ENCODE measurements around the gene TUBA4B. TPM values are rescaled to one million over a fixed set of nuclear protein-coding genes. Genes with fewer than 3 reads are reported as not detected.
A peak's percentile ranks its signal among the peaks of the same experiment; 100 is the strongest.

Gene TUBA4B
- polyA plus RNA-seq, 2 donors, result 0.02 TPM; not detected in 1

DNA sequence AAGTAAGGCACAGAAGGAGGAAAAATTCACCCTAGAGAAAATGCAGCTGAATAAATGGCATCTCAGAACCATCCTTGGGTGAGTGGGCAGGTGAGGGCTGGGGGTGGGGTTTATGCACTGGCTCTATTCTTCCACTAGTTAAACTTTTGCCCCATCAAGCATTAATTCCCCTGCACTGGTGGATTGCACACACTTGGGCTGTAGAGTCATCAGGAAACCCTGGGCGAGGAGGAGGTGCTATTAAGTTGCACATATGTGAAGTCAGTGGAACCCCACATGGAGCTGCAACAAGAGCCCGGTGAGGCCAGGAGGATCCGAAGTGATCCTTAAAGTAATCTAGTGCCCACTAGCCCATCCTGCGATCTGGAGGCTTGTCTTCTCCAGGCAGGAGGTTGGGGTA, 19.3 kb downstream of the TUBA4B start:
- no peaks in the 10 kb centered on the region for H3K27me3 ChIP-seq (ENCODE audit: control insufficient read depth in 1 of 2, insufficient read depth in 2 of 2, low read length in 2 of 2)
- peaks cover 0 to 10% of the 10 kb centered on the region in 2 donors for H3K4me1 ChIP-seq (ENCODE audit: control insufficient read depth in 2 of 2, insufficient read depth in 2 of 2, low read length in 1 of 2)
- H3K4me3 ChIP-seq (ENCODE audit: low read depth in 1 of 2, low read length in 2 of 2), result no peak overlapping the region
- WGBS, 2 donors, result 89 to 90% methylated on average over 4 of the region's 4 CpGs
- H3K27ac ChIP-seq (ENCODE audit: low read depth in 2 of 2, low read length in 1 of 2), result no peak overlapping the region
- no peaks in the 10 kb centered on the region for H3K36me3 ChIP-seq (ENCODE audit: control insufficient read depth in 2 of 2, insufficient read depth in 2 of 2, low read length in 1 of 2)
- H3K9me3 ChIP-seq (ENCODE audit: control insufficient read depth in 2 of 2, insufficient read depth in 1 of 2, low read depth in 1 of 2, low read length in 1 of 2), result no peaks in the 10 kb centered on the region

DNA sequence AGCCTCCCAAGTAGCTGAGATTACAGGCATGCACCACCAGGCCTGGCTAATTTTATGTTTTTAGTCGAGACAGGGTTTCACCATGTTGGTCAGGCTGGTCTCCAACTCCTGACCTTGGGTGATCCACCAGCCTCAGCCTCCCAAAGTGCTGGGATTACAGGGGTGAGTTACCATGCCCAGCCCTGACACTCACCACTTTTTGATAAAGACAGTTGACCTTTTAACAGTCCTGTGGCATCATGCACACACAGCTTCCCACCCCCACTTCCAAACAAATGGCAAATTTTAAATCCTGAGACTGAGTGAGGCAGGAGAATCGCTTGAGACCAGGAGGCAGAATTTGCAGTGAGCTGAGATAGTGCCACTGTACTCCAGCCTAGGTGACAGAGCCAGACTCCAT, 20.0 kb downstream of the TUBA4B start:
- WGBS, 2 donors, result 72 to 77% methylated on average over 2 of the region's 2 CpGs
- H3K36me3 ChIP-seq (ENCODE audit: control insufficient read depth in 2 of 2, insufficient read depth in 2 of 2, low read length in 1 of 2), result no peaks in the 10 kb centered on the region
- no peak overlapping the region for H3K4me3 ChIP-seq (ENCODE audit: low read depth in 1 of 2, low read length in 2 of 2)
- H3K27me3 ChIP-seq (ENCODE audit: control insufficient read depth in 1 of 2, insufficient read depth in 2 of 2, low read length in 2 of 2), result no peaks in the 10 kb centered on the region
- H3K9me3 ChIP-seq (ENCODE audit: control insufficient read depth in 2 of 2, insufficient read depth in 1 of 2, low read depth in 1 of 2, low read length in 1 of 2), result no peaks in the 10 kb centered on the region
- H3K27ac ChIP-seq (ENCODE audit: low read depth in 2 of 2, low read length in 1 of 2), result no peak overlapping the region
- peaks cover 4 to 10% of the 10 kb centered on the region in 2 donors for H3K4me1 ChIP-seq (ENCODE audit: control insufficient read depth in 2 of 2, insufficient read depth in 2 of 2, low read length in 1 of 2)

DNA sequence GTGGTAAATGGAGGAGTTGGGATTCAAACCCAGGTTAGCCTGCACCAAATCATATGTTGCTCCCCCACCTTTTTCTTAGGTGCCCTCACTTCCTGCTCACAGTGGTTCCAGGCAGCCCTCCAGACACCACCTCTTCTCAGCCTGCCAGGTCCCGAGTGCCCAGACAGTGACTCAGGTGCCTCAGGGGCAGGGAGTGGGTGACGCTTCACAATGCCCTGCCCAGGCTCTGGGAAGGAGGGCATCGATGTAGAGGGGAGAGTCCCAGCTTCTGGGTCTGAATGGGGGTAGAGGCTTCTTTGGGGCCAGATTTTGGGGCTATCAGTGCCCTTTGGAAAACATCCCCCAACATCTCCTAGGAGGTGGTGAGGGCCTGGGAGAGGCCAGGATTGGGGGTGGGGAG, 20.9 kb downstream of the TUBA4B start:
- H3K4me3 ChIP-seq (ENCODE audit: low read depth in 1 of 2, low read length in 2 of 2), result no peak overlapping the region
- 52 to 66% methylated on average over 3 of the region's 3 CpGs for WGBS, 2 donors
- peaks cover 4 to 10% of the 10 kb centered on the region in 2 donors for H3K4me1 ChIP-seq (ENCODE audit: control insufficient read depth in 2 of 2, insufficient read depth in 2 of 2, low read length in 1 of 2)
- no peaks in the 10 kb centered on the region for H3K9me3 ChIP-seq (ENCODE audit: control insufficient read depth in 2 of 2, insufficient read depth in 1 of 2, low read depth in 1 of 2, low read length in 1 of 2)
- no peaks in the 10 kb centered on the region for H3K27me3 ChIP-seq (ENCODE audit: control insufficient read depth in 1 of 2, insufficient read depth in 2 of 2, low read length in 2 of 2)
- H3K27ac ChIP-seq (ENCODE audit: low read depth in 2 of 2, low read length in 1 of 2), result peak overlapping the region; percentile 97 to 98
- H3K36me3 ChIP-seq (ENCODE audit: control insufficient read depth in 2 of 2, insufficient read depth in 2 of 2, low read length in 1 of 2), result no peaks in the 10 kb centered on the region

DNA sequence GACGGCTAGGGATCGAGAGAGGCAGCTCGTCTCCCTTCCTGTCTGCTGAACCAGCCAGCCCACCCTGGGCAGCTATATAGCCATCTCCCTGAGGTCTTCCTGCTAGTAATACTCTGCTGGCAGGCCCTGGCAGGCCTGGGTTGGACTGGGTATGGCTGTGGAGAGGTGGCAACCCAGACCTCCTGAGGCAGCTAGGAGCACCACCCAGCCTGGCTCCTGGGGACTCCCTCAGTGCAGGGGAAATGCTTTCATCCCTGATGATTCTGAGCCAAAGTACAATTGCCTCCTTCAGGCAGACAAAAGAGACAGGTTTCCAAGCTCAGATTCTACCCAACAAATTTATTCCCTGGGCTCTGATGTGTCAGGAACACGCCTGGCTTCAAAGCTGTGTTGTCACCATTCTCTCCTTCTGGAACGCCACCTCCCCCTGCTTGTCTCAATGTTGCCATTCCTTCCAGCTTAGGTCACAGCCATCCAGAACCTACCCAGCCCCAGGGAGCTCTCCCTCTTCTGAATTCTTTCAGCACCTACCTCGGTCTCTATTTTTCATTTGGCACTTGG, 21.4 kb downstream of the TUBA4B start:
- peaks cover 4 to 7% of the 10 kb centered on the region in 2 donors for H3K4me1 ChIP-seq (ENCODE audit: control insufficient read depth in 2 of 2, insufficient read depth in 2 of 2, low read length in 1 of 2)
- no peaks in the 10 kb centered on the region for H3K36me3 ChIP-seq (ENCODE audit: control insufficient read depth in 2 of 2, insufficient read depth in 2 of 2, low read length in 1 of 2)
- no peaks in the 10 kb centered on the region for H3K27me3 ChIP-seq (ENCODE audit: control insufficient read depth in 1 of 2, insufficient read depth in 2 of 2, low read length in 2 of 2)
- 30 to 44% methylated on average over 6 of the region's 6 CpGs for WGBS, 2 donors
- H3K27ac ChIP-seq (ENCODE audit: low read depth in 2 of 2, low read length in 1 of 2), result peak overlapping the region; percentile 97 to 98
- no peak overlapping the region for H3K4me3 ChIP-seq (ENCODE audit: low read depth in 1 of 2, low read length in 2 of 2)
- H3K9me3 ChIP-seq (ENCODE audit: control insufficient read depth in 2 of 2, insufficient read depth in 1 of 2, low read depth in 1 of 2, low read length in 1 of 2), result no peaks in the 10 kb centered on the region

DNA sequence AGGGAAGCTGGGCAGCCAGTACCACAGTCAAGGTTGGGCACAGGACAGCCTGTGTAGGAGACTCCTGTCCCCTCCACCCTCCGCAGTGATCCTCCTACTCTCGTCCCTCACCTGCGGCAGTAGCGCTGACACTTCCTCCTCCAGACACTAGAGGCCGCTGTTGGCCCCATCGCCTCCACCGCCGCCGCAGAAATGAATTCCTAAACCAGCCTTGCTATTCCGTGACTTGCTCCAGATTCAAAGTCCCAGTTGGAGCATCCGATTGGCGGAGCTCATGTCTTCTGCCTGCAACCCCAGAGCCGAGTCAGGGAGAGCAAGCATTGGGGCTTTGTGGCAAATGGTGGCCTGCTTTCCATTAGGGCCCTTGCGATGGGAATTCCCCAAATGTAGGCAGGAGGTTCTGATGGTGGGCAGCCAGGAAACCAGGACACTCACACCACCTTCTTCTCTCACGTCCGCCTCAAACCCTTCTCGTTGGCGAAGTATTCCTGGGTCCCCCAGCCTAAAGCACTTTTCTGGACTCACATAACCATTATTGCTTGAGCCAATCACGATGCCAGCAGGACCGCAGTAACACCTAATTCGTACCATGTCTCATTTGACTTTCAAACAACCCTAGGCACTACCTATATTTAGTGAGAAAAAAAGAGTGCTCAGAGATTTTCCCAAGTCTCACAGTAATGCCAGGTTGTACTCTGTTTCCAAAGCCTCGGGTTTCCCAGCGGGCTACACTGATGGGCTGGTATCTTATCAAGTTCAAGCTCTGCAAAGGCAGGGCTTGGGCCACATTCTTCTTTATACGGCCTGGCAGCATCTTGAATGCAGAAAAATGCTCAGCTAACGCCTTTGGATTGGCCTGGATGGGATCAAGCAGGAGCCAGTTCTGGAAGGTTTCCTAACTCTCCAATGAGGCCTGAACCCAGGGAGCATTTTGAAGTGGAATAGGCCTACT, 24.9 kb downstream of the TUBA4B start:
- peaks cover 0 to 15% of the 10 kb centered on the region in 2 donors for H3K36me3 ChIP-seq (ENCODE audit: control insufficient read depth in 2 of 2, insufficient read depth in 2 of 2, low read length in 1 of 2)
- H3K27ac ChIP-seq (ENCODE audit: low read depth in 2 of 2, low read length in 1 of 2), result peak overlapping the region; percentile 48 to 93
- H3K9me3 ChIP-seq (ENCODE audit: control insufficient read depth in 2 of 2, insufficient read depth in 1 of 2, low read depth in 1 of 2, low read length in 1 of 2), result no peaks in the 10 kb centered on the region
- no peaks in the 10 kb centered on the region for H3K27me3 ChIP-seq (ENCODE audit: control insufficient read depth in 1 of 2, insufficient read depth in 2 of 2, low read length in 2 of 2)
- peaks cover 4 to 15% of the 10 kb centered on the region in 2 donors for H3K4me1 ChIP-seq (ENCODE audit: control insufficient read depth in 2 of 2, insufficient read depth in 2 of 2, low read length in 1 of 2)
- no peak overlapping the region for H3K4me3 ChIP-seq (ENCODE audit: low read depth in 1 of 2, low read length in 2 of 2)
- WGBS, 2 donors, result 25% methylated on average over 25 of the region's 25 CpGs

DNA sequence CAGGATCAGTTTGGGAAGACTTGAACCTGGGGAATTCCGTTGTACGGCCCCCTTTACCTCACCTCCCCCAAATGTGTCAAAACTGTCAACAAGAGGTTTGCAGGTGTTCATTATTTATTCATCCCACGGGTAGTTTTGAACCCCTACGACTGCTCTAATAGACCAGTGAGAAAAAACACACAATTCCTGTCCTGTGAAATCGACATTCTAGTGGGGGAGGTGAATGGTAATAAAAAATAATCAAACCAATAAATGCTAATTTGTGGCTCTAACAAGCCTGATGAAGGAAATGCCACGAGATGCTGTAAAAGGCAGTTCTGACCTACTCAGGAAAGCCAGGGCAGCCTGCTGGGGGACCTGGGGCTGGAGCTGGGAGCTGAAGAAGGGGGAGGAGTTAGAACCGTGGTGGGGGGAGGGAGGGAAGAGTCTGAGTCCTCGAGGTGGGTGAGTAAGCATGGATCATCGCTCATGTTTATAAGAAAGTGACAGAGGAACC, 25.7 kb downstream of the TUBA4B start:
- Histone ChIP-seq H3K27me3 (ENCODE audit: control insufficient read depth in 1 of 2, insufficient read depth in 2 of 2, low read length in 2 of 2) (no peaks in the 10 kb centered on the region), H3K4me3 (ENCODE audit: low read depth in 1 of 2, low read length in 2 of 2) (peak overlapping the region in 1 of 2 donors; percentile 11), H3K9me3 (ENCODE audit: control insufficient read depth in 2 of 2, insufficient read depth in 1 of 2, low read depth in 1 of 2, low read length in 1 of 2) (no peaks in the 10 kb centered on the region), H3K27ac (ENCODE audit: low read depth in 2 of 2, low read length in 1 of 2) (peak overlapping the region; percentile 89 to 93), H3K36me3 (ENCODE audit: control insufficient read depth in 2 of 2, insufficient read depth in 2 of 2, low read length in 1 of 2) (peaks cover 0 to 20% of the 10 kb centered on the region in 2 donors), H3K4me1 (ENCODE audit: control insufficient read depth in 2 of 2, insufficient read depth in 2 of 2, low read length in 1 of 2) (peaks cover 4 to 16% of the 10 kb centered on the region in 2 donors)
- WGBS, 2 donors, result 13 to 16% methylated on average over 9 of the region's 9 CpGs

DNA sequence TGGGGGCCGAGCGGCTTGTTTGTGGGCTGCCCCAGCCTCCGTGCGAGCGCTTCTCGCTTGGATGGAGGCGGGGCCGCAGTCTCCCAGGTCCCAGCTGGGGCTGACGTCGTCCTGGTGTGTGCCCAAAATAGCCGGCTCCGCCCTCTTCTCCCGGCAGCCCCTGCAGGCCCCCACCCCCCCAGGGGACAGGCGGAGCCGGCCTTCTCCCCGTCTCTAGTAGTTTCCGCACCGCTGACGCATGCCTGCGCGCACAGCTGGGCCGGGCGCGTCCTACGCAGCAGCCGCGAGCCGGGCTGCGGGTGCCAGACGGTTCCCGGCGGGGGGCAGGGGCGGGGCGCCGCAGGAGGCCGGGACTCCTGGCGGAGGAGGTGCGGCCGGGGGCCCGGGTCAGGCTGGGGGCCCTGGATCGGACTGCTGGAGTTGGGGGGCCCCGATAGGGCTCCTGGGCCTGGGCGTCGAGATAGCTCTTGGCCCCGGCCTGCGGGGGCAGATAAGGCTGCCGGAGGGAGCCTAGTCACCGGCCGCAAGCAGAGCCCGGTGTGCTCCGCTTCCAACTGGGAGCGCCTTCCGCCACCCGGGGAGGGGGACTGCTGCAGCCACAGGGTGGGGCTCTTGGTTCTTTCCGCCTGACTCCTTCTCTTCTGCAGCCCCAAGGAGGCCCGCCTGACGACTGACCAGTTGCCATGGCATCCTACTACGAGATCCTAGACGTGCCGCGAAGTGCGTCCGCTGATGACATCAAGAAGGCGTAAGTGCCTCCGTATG, 26.3 kb downstream of the TUBA4B start, which contains the start of gene DNAJB2:
TSS of gene DNAJB2 (plus strand) at position 216 of the 765 bp plus-strand sequence. CDS start at position 684, 468 bp downstream.
- Histone ChIP-seq H3K36me3 (ENCODE audit: control insufficient read depth in 2 of 2, insufficient read depth in 2 of 2, low read length in 1 of 2) (peaks cover 0 to 20% of the 10 kb centered on the region in 2 donors), H3K9me3 (ENCODE audit: control insufficient read depth in 2 of 2, insufficient read depth in 1 of 2, low read depth in 1 of 2, low read length in 1 of 2) (no peaks in the 10 kb centered on the region), H3K4me1 (ENCODE audit: control insufficient read depth in 2 of 2, insufficient read depth in 2 of 2, low read length in 1 of 2) (peaks cover 4 to 12% of the 10 kb centered on the region in 2 donors), H3K27ac (ENCODE audit: low read depth in 2 of 2, low read length in 1 of 2) (peak within 1 kb of the TSS; percentile 89 to 93), H3K4me3 (ENCODE audit: low read depth in 1 of 2, low read length in 2 of 2) (peak within 1 kb of the TSS; percentile 51 to 55), H3K27me3 (ENCODE audit: control insufficient read depth in 1 of 2, insufficient read depth in 2 of 2, low read length in 2 of 2) (no peaks in the 10 kb centered on the region)
- WGBS, 2 donors, result 1% methylated on average over 47 to 65 of the region's 65 CpGs

DNA sequence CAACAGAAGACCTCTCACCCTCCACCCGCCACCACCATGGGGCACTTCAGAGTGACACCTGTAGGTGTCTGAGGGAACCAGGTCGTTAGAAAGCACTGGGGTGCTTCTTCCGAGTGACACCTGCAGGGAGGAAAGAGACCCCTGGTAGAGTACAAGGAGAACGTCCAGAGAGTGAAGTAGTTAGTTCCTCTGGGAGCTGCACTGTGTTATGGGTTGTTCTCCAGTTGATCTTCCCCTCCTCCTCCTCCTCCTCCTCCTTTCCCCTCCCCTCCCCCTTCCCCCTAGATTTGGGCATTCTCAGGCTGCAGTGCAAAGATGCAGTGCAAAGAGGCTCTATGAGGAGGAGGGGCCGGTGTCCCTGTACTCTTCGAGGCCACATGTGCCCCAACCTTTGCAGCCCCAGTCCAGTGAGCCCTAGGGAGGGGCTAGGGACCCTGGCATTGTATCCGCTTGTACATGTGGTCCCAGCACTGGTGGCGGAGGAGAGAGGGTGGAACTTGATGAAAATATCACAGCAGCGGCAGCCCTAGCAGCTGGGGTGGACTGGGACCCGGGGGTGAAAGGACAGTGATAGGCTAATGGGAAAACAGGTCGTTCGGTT, 27.0 kb downstream of the TUBA4B start:
- H3K9me3 ChIP-seq (ENCODE audit: control insufficient read depth in 2 of 2, insufficient read depth in 1 of 2, low read depth in 1 of 2, low read length in 1 of 2), result no peaks in the 10 kb centered on the region
- H3K4me1 ChIP-seq (ENCODE audit: control insufficient read depth in 2 of 2, insufficient read depth in 2 of 2, low read length in 1 of 2), result peaks cover 4 to 13% of the 10 kb centered on the region in 2 donors
- peak overlapping the region; percentile 51 to 55 for H3K4me3 ChIP-seq (ENCODE audit: low read depth in 1 of 2, low read length in 2 of 2)
- peak overlapping the region; percentile 89 to 93 for H3K27ac ChIP-seq (ENCODE audit: low read depth in 2 of 2, low read length in 1 of 2)
- 41 to 46% methylated on average over 12 of the region's 12 CpGs for WGBS, 2 donors
- no peaks in the 10 kb centered on the region for H3K27me3 ChIP-seq (ENCODE audit: control insufficient read depth in 1 of 2, insufficient read depth in 2 of 2, low read length in 2 of 2)
- H3K36me3 ChIP-seq (ENCODE audit: control insufficient read depth in 2 of 2, insufficient read depth in 2 of 2, low read length in 1 of 2), result peaks cover 0 to 25% of the 10 kb centered on the region in 2 donors

DNA sequence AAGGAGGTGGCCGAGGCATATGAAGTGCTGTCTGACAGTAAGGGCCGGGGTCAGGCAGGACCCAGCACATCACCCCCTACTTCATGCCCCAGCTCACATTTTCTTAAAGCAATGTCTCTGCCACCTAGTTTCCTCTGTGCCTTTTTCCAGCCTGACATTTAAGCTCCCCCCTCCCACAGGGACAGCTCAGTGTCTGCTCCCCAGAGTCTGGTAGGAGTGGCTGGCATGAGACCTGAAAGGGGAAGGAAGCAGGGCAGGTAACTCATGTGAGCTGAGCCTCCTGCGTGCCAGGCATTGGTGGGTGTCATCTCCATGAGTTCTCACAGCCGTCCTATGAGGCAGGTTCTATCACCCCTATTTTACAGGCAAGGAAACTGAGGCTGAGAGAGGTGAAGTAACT, 27.6 kb downstream of the TUBA4B start:
- Histone ChIP-seq H3K27ac (ENCODE audit: low read depth in 2 of 2, low read length in 1 of 2) (no peak overlapping the region), H3K9me3 (ENCODE audit: control insufficient read depth in 2 of 2, insufficient read depth in 1 of 2, low read depth in 1 of 2, low read length in 1 of 2) (no peaks in the 10 kb centered on the region), H3K4me3 (ENCODE audit: low read depth in 1 of 2, low read length in 2 of 2) (no peak overlapping the region), H3K27me3 (ENCODE audit: control insufficient read depth in 1 of 2, insufficient read depth in 2 of 2, low read length in 2 of 2) (no peaks in the 10 kb centered on the region), H3K36me3 (ENCODE audit: control insufficient read depth in 2 of 2, insufficient read depth in 2 of 2, low read length in 1 of 2) (peaks cover 0 to 30% of the 10 kb centered on the region in 2 donors), H3K4me1 (ENCODE audit: control insufficient read depth in 2 of 2, insufficient read depth in 2 of 2, low read length in 1 of 2) (peaks cover 4 to 20% of the 10 kb centered on the region in 2 donors)
- WGBS, 2 donors, result 90 to 91% methylated on average over 4 of the region's 4 CpGs

All from esophagus (tissue), 2 donors.